ENCODE measurements around the gene NMRK2. TPM values are rescaled to one million over a fixed set of nuclear protein-coding genes. Genes with fewer than 3 reads are reported as not detected.

Gene NMRK2
- polyA plus RNA-seq, 2 of the 4 experiments (the other 2 are of a cell fraction), result not detected

GRCh38 chr19:3931041-3931440 is 1.8 kb upstream of the NMRK2 start:
- DNase-seq (ENCODE audit: low read depth in 1 of 2, low spot score in 1 of 2) (no peak), ATAC-seq (0 out of 6 replicates have a peak, but pooled peaks of 1 of the 2 experiments have one; percentile 13), FAIRE-seq (no peak)
- Histone ChIP-seq H3K9me3 (no peaks in the 10 kb centered on the region), H3K27ac (no peak overlapping the region), H3K4me3 (no peak overlapping the region), H3K4me1 (no peaks in the 10 kb centered on the region), H3K4me2 (no peak overlapping the region)
- TF ChIP-seq PBX3 (IDR thresholded peaks at IDR 0.05), result no peak
- TF ChIP-seq HMGXB4 (CRISPR knock-in tag; IDR thresholded peaks at IDR 0.05; ENCODE audit: borderline replicate concordance), result no peak
- no peak for TF ChIP-seq POLR2A (IDR thresholded peaks at IDR 0.05; ENCODE audit: low read length)
- no peak for TF ChIP-seq BCL3 (IDR thresholded peaks at IDR 0.05)
- no peak for TF ChIP-seq HES2 (IDR thresholded peaks at IDR 0.05)
- TF ChIP-seq FOSB (CRISPR knock-in tag; IDR thresholded peaks at IDR 0.05), result no peak
- TF ChIP-seq NFE2L2 (conservative IDR thresholded peaks at IDR 0.05; ENCODE audit: low read length), result no peak
- TF ChIP-seq TP53 (CRISPR knock-in tag; IDR thresholded peaks at IDR 0.05), result no peak
- TF ChIP-seq E2F6 (IDR thresholded peaks at IDR 0.05; ENCODE audit: borderline replicate concordance, low read depth), result no peak
- no peak for TF ChIP-seq JUNB (IDR thresholded peaks at IDR 0.05)
- no peak for TF ChIP-seq FOSL2 (IDR thresholded peaks at IDR 0.05)
- no peak for TF ChIP-seq FOSL2 (CRISPR knock-in tag; IDR thresholded peaks at IDR 0.05)
- TF ChIP-seq TFCP2L1 (CRISPR knock-in tag; IDR thresholded peaks at IDR 0.05), result no peak
- TF ChIP-seq EP300 (IDR thresholded peaks at IDR 0.05), result no peak
- TF ChIP-seq USF2 (IDR thresholded peaks at IDR 0.05), result no peak
- ChIA-PET POLR2A (no interaction called here), CTCF (no interaction called here)
- 70% methylated on average over 4 of the region's 8 CpGs for WGBS (ENCODE audit: missing lambda C conversion rate)

GRCh38 chr19:3936506-3937442 is 3.9 kb downstream of the NMRK2 start:
- ChIA-PET POLR2A (no interaction called here), CTCF (no interaction called here)
- Histone ChIP-seq H3K4me1 (no peaks in the 10 kb centered on the region), H3K4me3 (no peak overlapping the region), H3K9me3 (no peaks in the 10 kb centered on the region), H3K4me2 (no peak overlapping the region), H3K27ac (no peak overlapping the region)
- 27% methylated on average over 15 of the region's 29 CpGs for WGBS (ENCODE audit: missing lambda C conversion rate)
- ATAC-seq (peak; percentile 57 to 69), FAIRE-seq (no peak), DNase-seq (ENCODE audit: low read depth in 1 of 2, low spot score in 1 of 2) (no peak)
- TF ChIP-seq USF2 (IDR thresholded peaks at IDR 0.05), result no peak
- TF ChIP-seq FOSL2 (IDR thresholded peaks at IDR 0.05), result no peak
- no peak for TF ChIP-seq FOSL2 (CRISPR knock-in tag; IDR thresholded peaks at IDR 0.05)
- no peak for TF ChIP-seq REST (IDR thresholded peaks at IDR 0.05)
- TF ChIP-seq NPAS2 (CRISPR knock-in tag; IDR thresholded peaks at IDR 0.05; ENCODE audit: borderline replicate concordance), result no peak
- no peak for TF ChIP-seq HDAC2 (IDR thresholded peaks at IDR 0.05)
- TF ChIP-seq MAZ (IDR thresholded peaks at IDR 0.05; ENCODE audit: borderline replicate concordance, low read depth, low read length), result no peak
- no peak for TF ChIP-seq RCOR1 (IDR thresholded peaks at IDR 0.05; ENCODE audit: low read depth, low read length)
- no peak for TF ChIP-seq GATA3 (IDR thresholded peaks at IDR 0.05; ENCODE audit: borderline replicate concordance)
- no peak for TF ChIP-seq CHD2 (IDR thresholded peaks at IDR 0.05; ENCODE audit: low read length, partially characterized antibody)
- no peak for TF ChIP-seq NR3C1 (IDR thresholded peaks at IDR 0.05)
- no peak for TF ChIP-seq ZFP36 (IDR thresholded peaks at IDR 0.05; ENCODE audit: borderline replicate concordance, partially characterized antibody)
- no peak for TF ChIP-seq PHF8 (IDR thresholded peaks at IDR 0.05; ENCODE audit: borderline replicate concordance, low read depth)
- TF ChIP-seq ZSCAN20 (CRISPR knock-in tag; IDR thresholded peaks at IDR 0.05), result no peak
- no peak for TF ChIP-seq FOSB (CRISPR knock-in tag; IDR thresholded peaks at IDR 0.05)
